ENCODE results near the gene RPS23. TPM values are rescaled to one million over a fixed set of nuclear protein-coding genes. Genes with fewer than 3 reads are reported as not detected.
A peak's percentile ranks its signal among the peaks of the same experiment; 100 is the strongest.

RPS23 gene
- total and polyA plus RNA-seq, 2 experiments from 2014 or later: 2,261 to 3,526 TPM

GRCh38 chr5:82257247-82257646, 20.9 kb downstream of the RPS23 start (continued):
- TF ChIP-seq ZNF462 (CRISPR knock-in tag; IDR thresholded peaks at IDR 0.05): no peak
- peak; percentile 31 to 32; a peak in 3 of 4 replicates for TF ChIP-seq CTCF (conservative IDR thresholded peaks at IDR 0.05; ENCODE audit: low read depth in 2 of 2)

- Histone ChIP-seq H3K36me3 (ENCODE audit: insufficient read depth) (no peaks in the 10 kb centered on the region), H3K79me2 (replicated peaks; ENCODE audit: insufficient read depth) (no peaks in the 10 kb centered on the region), H3K4me1 (ENCODE audit: insufficient read depth) (no peaks in the 10 kb centered on the region; the same call in 1 of the 2 replicates), H4K20me1 (replicated peaks; ENCODE audit: insufficient read depth) (no peaks in the 10 kb centered on the region), H3K9me2 (ENCODE audit: insufficient read depth) (no peaks in the 10 kb centered on the region), H3K4me2 (no peak overlapping the region), H3F3A (replicated peaks; ENCODE audit: low read depth) (no peaks in the 10 kb centered on the region), H3K27me3 (ENCODE audit: insufficient read depth) (no peaks in the 10 kb centered on the region), H3K4me3 (no peak overlapping the region), H3K27ac (ENCODE audit: low read depth) (no peak overlapping the region), H2AFZ (no peak overlapping the region)
- no peak for DNase-seq (ENCODE audit: low spot score)
- Mint-ChIP-seq H3K9me3 (no peaks in the 10 kb centered on the region), H3K4me3 (no peak overlapping the region), H3K36me3 (ENCODE audit: low read depth) (no peaks in the 10 kb centered on the region), H3K27me3 (ENCODE audit: insufficient read depth, low read depth, poor library complexity) (no peaks in the 10 kb centered on the region), H3K27ac (no peak overlapping the region), H3K4me1 (peaks cover 23% of the 10 kb centered on the region)
- no peak for ATAC-seq
- TF ChIP-seq EZH2phosphoT487 (IDR thresholded peaks at IDR 0.05; ENCODE audit: unreplicated experiment) (no peak), CREB1 (CRISPR knock-in tag; IDR thresholded peaks at IDR 0.05; ENCODE audit: low read depth) (no peak), NANOG (IDR thresholded peaks at IDR 0.05; ENCODE audit: borderline replicate concordance) (no peak), REST (IDR thresholded peaks at IDR 0.05; ENCODE audit: unreplicated experiment) (no peak), ZNF331 (CRISPR knock-in tag; IDR thresholded peaks at IDR 0.05; ENCODE audit: low read depth) (no peak)
These were observed 22.3 kb downstream of the RPS23 start for GRCh38 chr5:82255844-82256243.

All from GM23338 (cell line).